ENCODE measurements around the gene TNS1.

TNS1 gene

GRCh38 chr2:217977840-217978535 is 24.8 kb downstream of the TNS1 start:
- Histone ChIP-seq H3K9me3 (replicated peaks; ENCODE audit: insufficient read depth, low read length) (no peaks in the 10 kb centered on the region), H3K4me1 (ENCODE audit: low read length) (no peaks in the 10 kb centered on the region), H3K36me3 (replicated peaks; ENCODE audit: insufficient read depth, low read length) (no peaks in the 10 kb centered on the region), H3K9me2 (replicated peaks; ENCODE audit: insufficient read depth, low read length) (no peaks in the 10 kb centered on the region), H3K79me2 (ENCODE audit: low read length) (no peaks in the 10 kb centered on the region), H3K27ac (ENCODE audit: low read length) (no peak overlapping the region), H3K27me3 (replicated peaks; ENCODE audit: insufficient read depth, low read length) (no peaks in the 10 kb centered on the region), H3K4me2 (ENCODE audit: low read depth, low read length) (no peak overlapping the region), H3F3A (ENCODE audit: insufficient read depth, low read length) (no peaks in the 10 kb centered on the region), H2AFZ (ENCODE audit: low read length) (no peak overlapping the region), H3K9ac (ENCODE audit: low read length) (no peak overlapping the region), H3K4me3 (ENCODE audit: low read length) (no peak overlapping the region), H4K20me1 (ENCODE audit: insufficient read depth, low read length) (no peaks in the 10 kb centered on the region)
- no peak for TF ChIP-seq EZH2 (optimal IDR thresholded peaks at IDR 0.05; ENCODE audit: low read depth, low read length)
- TF ChIP-seq EZH2phosphoT487 (IDR thresholded peaks at IDR 0.05; ENCODE audit: low read length) = no peak
- no peak for TF ChIP-seq CTCF (IDR thresholded peaks at IDR 0.05; ENCODE audit: low read length)
- no peak for DNase-seq

DNA sequence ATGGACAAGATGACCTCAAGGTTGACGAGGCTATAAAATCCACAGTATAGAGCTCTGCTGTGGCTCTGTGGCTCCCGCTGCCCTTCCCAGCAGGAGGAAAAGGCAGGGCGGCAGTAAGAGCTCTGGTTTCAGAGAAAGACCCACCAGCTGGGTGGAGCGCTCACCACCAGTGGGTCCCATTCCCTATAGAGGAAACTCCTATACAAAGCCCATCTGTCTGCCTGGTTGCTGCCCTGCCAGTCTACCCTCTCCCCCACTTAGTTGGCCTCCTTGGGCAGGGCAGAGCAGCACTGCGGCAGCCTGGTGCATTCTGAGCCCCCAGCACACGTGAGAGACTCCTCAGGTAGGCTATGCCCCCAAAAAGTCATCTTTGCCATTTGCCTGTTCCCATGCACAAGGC is 26.5 kb downstream of the TNS1 start:
- Histone ChIP-seq H3K36me3 (replicated peaks; ENCODE audit: insufficient read depth, low read length) (no peaks in the 10 kb centered on the region), H3K4me3 (ENCODE audit: low read length) (no peak overlapping the region), H3K9ac (ENCODE audit: low read length) (no peak overlapping the region), H3K4me1 (ENCODE audit: low read length) (no peaks in the 10 kb centered on the region), H3K9me2 (replicated peaks; ENCODE audit: insufficient read depth, low read length) (no peaks in the 10 kb centered on the region), H3F3A (ENCODE audit: insufficient read depth, low read length) (no peaks in the 10 kb centered on the region), H3K4me2 (ENCODE audit: low read depth, low read length) (no peak overlapping the region), H3K27ac (ENCODE audit: low read length) (no peak overlapping the region), H4K20me1 (ENCODE audit: insufficient read depth, low read length) (no peaks in the 10 kb centered on the region), H3K27me3 (replicated peaks; ENCODE audit: insufficient read depth, low read length) (no peaks in the 10 kb centered on the region), H2AFZ (ENCODE audit: low read length) (no peak overlapping the region), H3K79me2 (ENCODE audit: low read length) (no peaks in the 10 kb centered on the region), H3K9me3 (replicated peaks; ENCODE audit: insufficient read depth, low read length) (no peaks in the 10 kb centered on the region)
- DNase-seq = no peak
- no peak for TF ChIP-seq EZH2phosphoT487 (IDR thresholded peaks at IDR 0.05; ENCODE audit: low read length)
- TF ChIP-seq CTCF (IDR thresholded peaks at IDR 0.05; ENCODE audit: low read length) = no peak
- TF ChIP-seq EZH2 (optimal IDR thresholded peaks at IDR 0.05; ENCODE audit: low read depth, low read length) = no peak

DNA sequence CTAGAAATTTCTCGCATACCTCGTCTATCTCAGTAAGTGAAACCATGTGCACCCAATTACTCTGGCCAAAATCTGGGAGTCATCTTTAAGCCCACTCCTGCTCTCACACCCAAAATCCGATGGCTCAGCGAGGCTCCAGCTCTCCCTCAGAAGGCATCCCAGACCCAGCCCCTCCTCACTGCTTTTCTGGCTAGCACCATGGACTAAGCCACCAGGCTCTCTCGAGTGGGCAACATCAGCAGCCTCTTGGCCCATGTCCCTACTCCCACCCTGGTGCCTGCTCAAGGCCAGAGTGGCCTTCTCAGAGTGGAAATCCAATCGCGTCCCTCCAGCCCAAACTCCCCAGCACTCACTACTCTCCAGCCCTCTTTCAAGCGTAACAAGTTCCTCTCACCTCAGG is 27.2 kb downstream of the TNS1 start:
- DNase-seq = no peak
- Histone ChIP-seq H3K9ac (ENCODE audit: low read length) (no peak overlapping the region), H3K79me2 (ENCODE audit: low read length) (no peaks in the 10 kb centered on the region), H3K4me2 (ENCODE audit: low read depth, low read length) (no peak overlapping the region), H3K36me3 (replicated peaks; ENCODE audit: insufficient read depth, low read length) (no peaks in the 10 kb centered on the region), H4K20me1 (ENCODE audit: insufficient read depth, low read length) (no peaks in the 10 kb centered on the region), H3K9me3 (replicated peaks; ENCODE audit: insufficient read depth, low read length) (no peaks in the 10 kb centered on the region), H3K4me3 (ENCODE audit: low read length) (no peak overlapping the region), H2AFZ (ENCODE audit: low read length) (no peak overlapping the region), H3K4me1 (ENCODE audit: low read length) (no peaks in the 10 kb centered on the region), H3K27me3 (replicated peaks; ENCODE audit: insufficient read depth, low read length) (no peaks in the 10 kb centered on the region), H3K27ac (ENCODE audit: low read length) (no peak overlapping the region), H3F3A (ENCODE audit: insufficient read depth, low read length) (no peaks in the 10 kb centered on the region), H3K9me2 (replicated peaks; ENCODE audit: insufficient read depth, low read length) (no peaks in the 10 kb centered on the region)
- TF ChIP-seq EZH2 (optimal IDR thresholded peaks at IDR 0.05; ENCODE audit: low read depth, low read length) (no peak), EZH2phosphoT487 (IDR thresholded peaks at IDR 0.05; ENCODE audit: low read length) (no peak), CTCF (IDR thresholded peaks at IDR 0.05; ENCODE audit: low read length) (no peak)

Data from MM.1S (cell line).